Head of caudate nucleus (tissue), 42 donors: ENCODE results near the gene USP48.
"Not testable (repeated sequence)": the region's sequence is repeated elsewhere in the genome, so short reads cannot be mapped to it uniquely, and the experiment has no call there.

ENCODE experiments used
- DNase-seq, 42 donors: peaks; one replicate each; pipeline versions ENCODE4 v3.0.0 to v3.0.0-alpha.2; 2020 to 2021; ENCODE audit warnings: mixed read lengths in 7 of 42
- intact Hi-C: fragments of 100-400 bp; cut with DNase I; formaldehyde crosslinking; loops from one replicate; pipeline ENCODE4 v1.15.0; 2022

USP48 gene

GRCh38 chr1:21634806-21635535 lies 148.0 kb downstream of the USP48 start:
- intact Hi-C loops: no loop called here
- no peak for DNase-seq

DNA sequence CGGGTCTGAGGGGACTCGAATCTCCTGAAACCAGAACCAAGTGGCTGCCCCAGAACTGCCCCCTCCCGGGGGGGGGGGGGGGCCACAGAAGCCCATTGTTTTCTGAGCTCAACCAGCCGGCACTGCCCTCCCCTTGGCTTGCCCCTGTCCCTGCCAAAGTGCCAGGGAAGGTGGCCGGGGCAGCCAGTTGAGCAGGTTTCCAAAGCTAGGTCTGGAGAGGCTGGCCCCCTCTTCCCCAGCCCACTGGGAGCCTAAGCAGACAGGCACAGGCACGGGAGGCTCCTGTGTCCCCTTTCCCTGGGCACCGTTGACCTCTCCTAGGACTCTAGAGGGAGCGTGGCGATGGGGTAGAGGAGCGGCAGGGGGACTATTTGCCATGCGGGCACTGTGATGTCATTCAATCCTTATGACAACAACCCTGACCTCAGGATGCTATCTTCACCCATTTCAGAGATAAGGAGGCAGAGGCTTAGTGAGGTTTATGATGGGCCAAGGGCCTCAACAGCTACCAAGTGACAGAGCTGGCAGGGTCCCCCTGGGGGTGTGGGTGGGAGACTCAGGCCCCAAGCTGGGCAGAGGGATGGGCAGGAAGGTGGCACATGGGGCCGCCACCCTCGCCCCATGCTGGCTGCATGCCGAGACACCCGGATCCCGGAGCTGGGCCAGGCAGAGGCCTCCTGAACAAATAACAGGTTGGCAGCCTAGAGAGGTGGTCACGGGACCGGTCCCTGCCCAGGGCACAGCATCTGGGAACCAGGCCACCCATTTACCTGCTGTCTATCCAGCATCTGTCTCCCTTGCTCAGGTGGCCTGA lies 148.8 kb downstream of the USP48 start:
- no peak for DNase-seq
- intact Hi-C loops: no loop called here

GRCh38 chr1:21633141-21633755 lies 149.7 kb downstream of the USP48 start:
- intact Hi-C loops: no loop called here
- no peak for DNase-seq

- peak in 36 of 42 donors; percentile 41 to 90 (median 70) for DNase-seq
- intact Hi-C loops: no loop called here
Measured at GRCh38 chr1:21631944-21632887, 150.7 kb downstream of the USP48 start.

- intact Hi-C loops: not testable (repeated sequence)
Measured at GRCh38 chr1:21631590-21631943, 151.4 kb downstream of the USP48 start.

DNA sequence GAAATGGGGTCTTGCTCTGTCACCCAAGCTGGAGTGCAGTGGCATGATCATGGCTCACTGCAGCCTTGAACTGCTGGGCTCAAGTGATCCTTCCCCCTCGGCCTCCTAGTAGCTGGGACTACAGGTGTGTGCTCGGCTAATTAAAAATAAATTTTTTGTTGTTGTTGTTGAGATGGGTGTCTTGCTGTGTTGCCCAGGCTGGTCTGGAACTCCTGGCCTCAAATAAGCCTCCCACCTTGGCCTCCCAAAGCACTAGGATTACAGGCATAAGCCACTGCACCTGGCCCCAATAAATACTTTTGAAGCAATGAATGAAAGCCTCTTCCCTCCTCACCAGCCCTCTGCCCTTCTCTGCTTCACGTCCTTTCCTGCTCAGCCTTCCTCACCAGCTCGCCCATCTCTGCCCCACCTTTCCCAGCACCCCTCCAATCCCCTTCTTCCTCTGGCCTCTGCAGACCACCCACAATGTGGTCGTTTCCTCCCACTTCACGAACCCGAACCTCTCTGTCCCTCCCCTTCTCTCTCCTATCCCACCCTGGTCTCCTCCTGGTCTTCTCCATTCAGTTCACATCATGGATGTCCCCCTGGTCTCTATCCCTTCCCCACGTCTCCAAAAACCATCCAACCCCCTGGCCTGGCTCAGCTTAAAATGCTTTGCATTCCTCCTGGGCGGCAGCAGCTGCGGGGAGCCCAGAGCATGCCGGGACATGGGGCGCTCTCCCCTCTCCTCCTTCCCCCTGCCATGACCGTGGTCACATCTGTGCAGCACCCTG lies 152.2 kb downstream of the USP48 start:
- DNase-seq: no peak
- intact Hi-C loops: no loop called here

More at GRCh38 chr1:21631590-21631943, 151.4 kb downstream of the USP48 start:
- not testable (repeated sequence) for DNase-seq

DNA sequence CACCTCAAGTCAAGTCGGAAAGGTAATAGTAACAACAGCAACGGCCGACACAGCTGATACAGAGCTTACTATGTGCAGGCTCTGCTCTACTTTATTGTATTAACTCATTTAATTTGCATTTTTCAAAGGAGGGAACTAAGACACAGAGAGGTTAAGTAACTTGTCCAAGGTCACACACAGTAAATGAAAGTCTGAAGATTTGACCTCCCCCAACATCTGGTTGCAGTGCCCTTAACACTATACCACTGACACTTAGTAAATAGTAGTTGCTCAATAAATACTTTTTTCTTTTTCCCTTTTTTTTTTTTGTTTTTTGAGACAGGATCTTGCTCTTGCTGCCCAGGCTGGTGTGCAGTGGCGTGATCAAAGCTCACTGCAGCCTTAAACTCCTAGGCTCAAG lies 153.0 kb downstream of the USP48 start:
- intact Hi-C loops: no loop called here
- no peak for DNase-seq

GRCh38 chr1:21628798-21629393 lies 154.1 kb downstream of the USP48 start:
- DNase-seq: no peak
- intact Hi-C loops: no loop called here
